ENCODE results near the gene RRM2.

- TF ChIP-seq EZH2 (IDR thresholded peaks at IDR 0.05; ENCODE audit: insufficient read depth, poor library complexity, severe bottlenecking) (no peak), EZH2phosphoT487 (IDR thresholded peaks at IDR 0.05; ENCODE audit: insufficient read depth, low read depth) (no peak)
Measured at GRCh38 chr2:10159086-10159485, 36.5 kb downstream of the RRM2 start.

Measured in GM23248 (cell line).